Liver (tissue), 9 donors: Measurements from ENCODE around the gene GBP1. TPM values are rescaled to one million over a fixed set of nuclear protein-coding genes. Genes with fewer than 3 reads are reported as not detected.

Experiments
- DNase-seq: peaks from one replicate; pipeline ENCODE4 v3.0.0-alpha.2; 2017; ENCODE audit warnings: low spot score
- H3K27ac ChIP-seq, 2 donors: one replicate each; pipeline ENCODE4 v1.7.0; 2013; ENCODE audit warnings: inconsistent platforms in 2 of 2, low read length in 2 of 2, control low read depth in 1 of 2, low read depth in 1 of 2, mild to moderate bottlenecking in 1 of 2
- H3K27me3 ChIP-seq, 4 donors: one replicate each; pipeline versions ENCODE4 v1.6.1 to v1.7.0; 2013; ENCODE audit warnings: low read length in 3 of 4, inconsistent platforms in 1 of 4, mild to moderate bottlenecking in 1 of 4, moderate library complexity in 1 of 4; ENCODE audit not compliant: control insufficient read depth in 4 of 4, insufficient read depth in 4 of 4
- H3K36me3 ChIP-seq, 4 donors: one replicate each; pipeline versions ENCODE4 v1.6.1 to v1.7.0; 2013; ENCODE audit warnings: low read length in 3 of 4, mild to moderate bottlenecking in 3 of 4, low read depth in 1 of 4, moderate library complexity in 1 of 4; ENCODE audit not compliant: control insufficient read depth in 4 of 4, insufficient read depth in 3 of 4
- H3K4me1 ChIP-seq, 4 donors: one replicate each; pipeline versions ENCODE4 v1.6.1 to v1.7.0; 2013; ENCODE audit warnings: low read length in 3 of 4, mild to moderate bottlenecking in 3 of 4, moderate library complexity in 1 of 4; ENCODE audit not compliant: control insufficient read depth in 4 of 4, insufficient read depth in 4 of 4
- H3K4me3 ChIP-seq, 3 donors: one replicate each; pipeline versions ENCODE4 v1.6.1 to v1.7.0; 2013; ENCODE audit warnings: low read length in 3 of 3, control low read depth in 1 of 3, low read depth in 1 of 3, mild to moderate bottlenecking in 1 of 3
- H3K9ac ChIP-seq, 2 donors: one replicate each; pipeline ENCODE4 v1.7.0; 2013; ENCODE audit warnings: low read length in 2 of 2, mild to moderate bottlenecking in 2 of 2, moderate library complexity in 2 of 2, control low read depth in 1 of 2, low read depth in 1 of 2
- H3K9me3 ChIP-seq, 4 donors: one replicate each; pipeline versions ENCODE4 v1.6.1 to v1.7.0; 2013; ENCODE audit warnings: low read length in 3 of 4; ENCODE audit not compliant: control insufficient read depth in 4 of 4
- EGR1 ChIP-seq, 2 donors: IDR thresholded peaks; 2 replicates each; pipeline ENCODE4 v1.6.1; 2016 to 2018; ENCODE audit warnings: antibody characterized with exemption in 2 of 2, low read depth in 2 of 2
- FOXA1 ChIP-seq: IDR thresholded peaks from 2 replicates; pipeline ENCODE4 v1.6.1; 2016; ENCODE audit warnings: antibody characterized with exemption
- FOXA2 ChIP-seq: IDR thresholded peaks from 2 replicates; pipeline ENCODE4 v1.6.1; 2016; ENCODE audit warnings: antibody characterized with exemption
- GABPA ChIP-seq, 2 donors: IDR thresholded peaks in 1 of 2; conservative IDR thresholded peaks in 1 of 2; 2 replicates each; pipeline ENCODE4 v1.6.1; 2016; ENCODE audit warnings: antibody characterized with exemption in 2 of 2, mild to moderate bottlenecking in 1 of 2, moderate library complexity in 1 of 2
- HNF4A ChIP-seq, 2 donors: conservative IDR thresholded peaks; 2 replicates each; pipeline ENCODE4 v1.6.1; 2016; ENCODE audit warnings: antibody characterized with exemption in 2 of 2, mild to moderate bottlenecking in 2 of 2
- HNF4G ChIP-seq: IDR thresholded peaks from 2 replicates; pipeline ENCODE4 v1.6.1; 2016; ENCODE audit warnings: antibody characterized with exemption
- JUND ChIP-seq, 2 donors: IDR thresholded peaks; 2 replicates each; pipeline ENCODE4 v1.6.1; 2016; ENCODE audit warnings: antibody characterized with exemption in 2 of 2
- MAX ChIP-seq: IDR thresholded peaks from 2 replicates; pipeline ENCODE4 v1.6.1; 2016; ENCODE audit warnings: antibody characterized with exemption
- NR2F2 ChIP-seq: IDR thresholded peaks from 2 replicates; pipeline ENCODE4 v1.6.1; 2016; ENCODE audit warnings: antibody characterized with exemption
- RAD21 ChIP-seq, 2 donors: IDR thresholded peaks; 2 replicates each; pipeline ENCODE4 v1.6.1; 2016; ENCODE audit warnings: antibody characterized with exemption in 2 of 2, mild to moderate bottlenecking in 2 of 2
- REST ChIP-seq: IDR thresholded peaks from 2 replicates; pipeline ENCODE4 v1.6.1; 2016; ENCODE audit warnings: antibody characterized with exemption, mild to moderate bottlenecking
- RXRA ChIP-seq, 2 donors: IDR thresholded peaks; 2 replicates each; pipeline ENCODE4 v1.6.1; 2017 to 2018; ENCODE audit warnings: antibody characterized with exemption in 2 of 2, mild to moderate bottlenecking in 1 of 2
- SP1 ChIP-seq: IDR thresholded peaks from 2 replicates; pipeline ENCODE4 v1.6.1; 2018; ENCODE audit warnings: antibody characterized with exemption, mild to moderate bottlenecking
- TAF1 ChIP-seq: conservative IDR thresholded peaks from 2 replicates; pipeline ENCODE4 v1.6.1; 2016; ENCODE audit warnings: antibody characterized with exemption, mild to moderate bottlenecking
- YY1 ChIP-seq: IDR thresholded peaks from 2 replicates; pipeline ENCODE4 v1.6.1; 2016; ENCODE audit warnings: antibody characterized with exemption, mild to moderate bottlenecking
- ZBTB33 ChIP-seq: IDR thresholded peaks from 2 replicates; pipeline ENCODE4 v1.6.1; 2016; ENCODE audit warnings: antibody characterized with exemption
- WGBS: extraction: QIAGEN DNeasy Blood & Tissue Kit; methylation state at CpG from one replicate; pipeline ENCODE4 v1.1.7; 2013; 5-methylcytosine and 5-hydroxymethylcytosine counted together
- polyA plus RNA-seq, 2 donors: library from polyadenylated mRNA; stranded (reverse) in 1 of 2; unstranded in 1 of 2; fragments of 200-250 nt in 1 of 2; fragments of >200 nt in 1 of 2; fragmentation: Nextera tagmentation in 1 of 2; extraction: Ambion mirVana in 1 of 2; gene quantifications; one replicate each; pipeline versions ENCODE4 v1.2.1 to v1.2.3, GENCODE V29; 2013 to 2015
- total RNA-seq, 2 donors: library from RNA; depleted of rRNA; stranded (reverse); fragments of >200 nt; gene quantifications; one replicate each; pipeline ENCODE4 v1.2.3, GENCODE V29; 2014
- TF ChIP-seq, protein P1 (sequence below): fragments of 150-350 bp; IDR thresholded peaks from 2 replicates; pipeline ENCODE4 v1.5.1; 2017; ENCODE audit warnings: improper control_type of control experiment, low read depth, low read length; ENCODE audit not compliant: missing input control
- TF ChIP-seq, protein P2 (sequence below): IDR thresholded peaks from 2 replicates; pipeline ENCODE4 v1.6.1; 2016; ENCODE audit warnings: antibody characterized with exemption
- donor health status: healthy.
- donor health status: healthy.
- donor health status: healthy.
- donor health status: healthy.
- donor health status: healthy.

Gene GBP1
- total and polyA plus RNA-seq, 4 donors, result 9.1 to 72.6 (median 20.1) TPM

GRCh38 chr1:89100412-89100811, 35.4 kb upstream of the GBP1 start:
- H3K27me3 ChIP-seq, result no peaks in the 10 kb centered on the region
- no peak overlapping the region for H3K9ac ChIP-seq
- no peaks in the 10 kb centered on the region for H3K4me1 ChIP-seq
- no peak for TF ChIP-seq FOXA1
- TF ChIP-seq GABPA (IDR thresholded peaks at IDR 0.05 in 1 of 2, conservative IDR thresholded peaks at IDR 0.05 in 1 of 2), result no peak
- no peak for TF ChIP-seq SP1
- H3K36me3 ChIP-seq, result peaks cover 3 to 8% (median 4%) of the 10 kb centered on the region in 4 donors
- H3K27ac ChIP-seq, result no peak overlapping the region
- H3K9me3 ChIP-seq, result peaks cover 0 to 2% (median 0%) of the 10 kb centered on the region in 4 donors
- WGBS, result 96% methylated on average over 3 of the region's 3 CpGs
- DNase-seq, result no peak
- H3K4me3 ChIP-seq, result no peak overlapping the region

DNA sequence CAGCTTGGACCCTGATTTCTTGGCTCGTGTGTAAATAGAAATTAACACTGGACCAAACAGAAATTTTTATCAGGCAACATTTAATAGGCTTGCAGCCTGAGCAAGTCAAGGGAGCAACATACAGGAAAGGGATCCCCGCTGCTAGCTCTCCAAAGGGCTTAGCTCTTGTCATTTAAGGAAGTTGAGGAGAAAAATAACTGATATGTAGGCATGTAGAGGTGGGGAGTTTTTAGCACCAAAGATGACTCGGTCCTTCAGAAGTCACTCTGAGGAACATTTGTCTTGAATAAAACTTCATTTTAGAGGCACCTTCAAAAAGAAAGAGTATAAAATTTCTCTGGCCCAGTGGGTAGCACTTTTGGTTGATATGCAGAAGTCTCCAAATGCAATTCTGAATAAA, 33.8 kb upstream of the GBP1 start:
- H3K27me3 ChIP-seq, result no peaks in the 10 kb centered on the region
- no peaks in the 10 kb centered on the region for H3K36me3 ChIP-seq
- H3K4me1 ChIP-seq, result no peaks in the 10 kb centered on the region
- TF ChIP-seq, protein P1, sequence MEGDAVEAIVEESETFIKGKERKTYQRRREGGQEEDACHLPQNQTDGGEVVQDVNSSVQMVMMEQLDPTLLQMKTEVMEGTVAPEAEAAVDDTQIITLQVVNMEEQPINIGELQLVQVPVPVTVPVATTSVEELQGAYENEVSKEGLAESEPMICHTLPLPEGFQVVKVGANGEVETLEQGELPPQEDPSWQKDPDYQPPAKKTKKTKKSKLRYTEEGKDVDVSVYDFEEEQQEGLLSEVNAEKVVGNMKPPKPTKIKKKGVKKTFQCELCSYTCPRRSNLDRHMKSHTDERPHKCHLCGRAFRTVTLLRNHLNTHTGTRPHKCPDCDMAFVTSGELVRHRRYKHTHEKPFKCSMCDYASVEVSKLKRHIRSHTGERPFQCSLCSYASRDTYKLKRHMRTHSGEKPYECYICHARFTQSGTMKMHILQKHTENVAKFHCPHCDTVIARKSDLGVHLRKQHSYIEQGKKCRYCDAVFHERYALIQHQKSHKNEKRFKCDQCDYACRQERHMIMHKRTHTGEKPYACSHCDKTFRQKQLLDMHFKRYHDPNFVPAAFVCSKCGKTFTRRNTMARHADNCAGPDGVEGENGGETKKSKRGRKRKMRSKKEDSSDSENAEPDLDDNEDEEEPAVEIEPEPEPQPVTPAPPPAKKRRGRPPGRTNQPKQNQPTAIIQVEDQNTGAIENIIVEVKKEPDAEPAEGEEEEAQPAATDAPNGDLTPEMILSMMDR, result no peak
- TF ChIP-seq YY1, result no peak
- TF ChIP-seq TAF1, result no peak
- no peak for TF ChIP-seq SP1
- no peak for TF ChIP-seq RXRA (IDR thresholded peaks at IDR 0.05)
- no peak for TF ChIP-seq HNF4G
- no peak for TF ChIP-seq ZBTB33
- TF ChIP-seq REST, result no peak
- TF ChIP-seq, protein P2, sequence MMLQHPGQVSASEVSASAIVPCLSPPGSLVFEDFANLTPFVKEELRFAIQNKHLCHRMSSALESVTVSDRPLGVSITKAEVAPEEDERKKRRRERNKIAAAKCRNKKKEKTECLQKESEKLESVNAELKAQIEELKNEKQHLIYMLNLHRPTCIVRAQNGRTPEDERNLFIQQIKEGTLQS, result no peak
- no peak for TF ChIP-seq FOXA1
- no peak for TF ChIP-seq FOXA2
- TF ChIP-seq EGR1 (IDR thresholded peaks at IDR 0.05; ENCODE audit: low read depth in 2 of 2), result no peak
- no peak for TF ChIP-seq NR2F2
- TF ChIP-seq MAX, result no peak
- TF ChIP-seq RAD21 (IDR thresholded peaks at IDR 0.05), result no peak
- no peak for TF ChIP-seq HNF4A (conservative IDR thresholded peaks at IDR 0.05)
- TF ChIP-seq JUND (IDR thresholded peaks at IDR 0.05), result no peak
- TF ChIP-seq GABPA (IDR thresholded peaks at IDR 0.05 in 1 of 2, conservative IDR thresholded peaks at IDR 0.05 in 1 of 2), result no peak
- peaks cover 0 to 2% (median 0%) of the 10 kb centered on the region in 4 donors for H3K9me3 ChIP-seq
- no peak overlapping the region for H3K27ac ChIP-seq
- no peak overlapping the region for H3K4me3 ChIP-seq
- H3K9ac ChIP-seq, result no peak overlapping the region
- no peak for DNase-seq
- 82% methylated on average over 3 of the region's 3 CpGs for WGBS
